DMS53 treated with DMSO at 0.1 percent for 48 hours (cell line): ENCODE measurements around the gene DMAC2.
"Not testable (repeated sequence)": the region's sequence is repeated elsewhere in the genome, so short reads cannot be mapped to it uniquely, and the experiment has no call there.

Source experiments
- DNase-seq: peaks from one replicate; lab custom pipeline; 2025; ENCODE audit not compliant: unreplicated experiment; lab: John Stamatoyannopoulos, UW

Gene DMAC2

DNA sequence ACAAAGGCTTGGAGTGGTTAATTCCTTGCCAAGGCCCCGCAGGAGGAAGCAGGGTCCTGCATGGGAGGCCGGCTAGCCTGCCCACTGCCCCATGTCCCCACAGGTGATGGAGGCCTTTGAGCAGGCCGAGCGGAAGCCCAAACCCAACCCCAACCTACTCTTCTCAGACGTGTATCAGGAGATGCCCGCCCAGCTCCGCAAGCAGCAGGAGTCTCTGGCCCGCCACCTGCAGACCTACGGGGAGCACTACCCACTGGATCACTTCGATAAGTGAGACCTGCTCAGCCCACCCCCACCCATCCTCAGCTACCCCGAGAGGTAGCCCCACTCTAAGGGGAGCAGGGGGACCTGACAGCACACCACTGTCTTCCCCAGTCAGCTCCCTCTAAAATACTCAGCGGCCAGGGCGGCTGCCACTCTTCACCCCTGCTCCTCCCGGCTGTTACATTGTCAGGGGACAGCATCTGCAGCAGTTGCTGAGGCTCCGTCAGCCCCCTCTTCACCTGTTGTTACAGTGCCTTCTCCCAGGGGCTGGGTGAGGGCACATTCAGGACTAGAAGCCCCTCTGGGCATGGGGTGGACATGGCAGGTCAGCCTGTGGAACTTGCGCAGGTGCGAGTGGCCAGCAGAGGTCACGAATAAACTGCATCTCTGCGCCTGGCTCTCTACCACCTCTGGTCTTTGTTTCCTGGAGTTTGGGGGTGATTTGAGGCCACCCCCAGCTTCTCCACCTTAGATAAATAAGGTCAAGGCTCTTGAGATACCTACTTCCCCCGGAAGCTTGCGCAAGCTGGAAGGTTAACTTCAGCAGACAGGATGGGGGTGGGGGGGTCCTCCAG lies 15.2 kb downstream of the DMAC2 start:
- no peak for DNase-seq

- no peak for DNase-seq
Observed at GRCh38 chr19:41422955-41423354, 16.8 kb downstream of the DMAC2 start.

DNA sequence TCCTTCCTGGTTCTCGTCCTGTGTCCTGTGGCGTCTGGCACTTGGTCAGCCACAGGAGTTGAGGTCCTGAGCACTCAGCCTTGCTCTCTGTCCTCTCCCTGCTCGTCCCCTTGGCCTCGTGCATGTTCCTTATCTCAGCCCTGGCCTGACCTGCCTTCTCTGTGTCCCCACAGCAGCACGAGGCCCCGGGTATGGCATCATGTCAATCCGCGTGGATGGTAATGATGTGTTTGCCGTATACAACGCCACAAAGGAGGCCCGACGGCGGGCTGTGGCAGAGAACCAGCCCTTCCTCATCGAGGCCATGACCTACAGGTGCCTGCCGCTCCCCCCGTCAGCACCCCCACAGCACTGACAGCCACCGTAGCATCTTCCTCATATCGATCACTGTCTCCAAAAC lies 17.3 kb downstream of the DMAC2 start:
- no peak for DNase-seq

GRCh38 chr19:41421973-41422372 lies 17.7 kb downstream of the DMAC2 start:
- DNase-seq = no peak

GRCh38 chr19:41421314-41421713 lies 18.4 kb downstream of the DMAC2 start:
- peak; percentile 95 for DNase-seq

DNA sequence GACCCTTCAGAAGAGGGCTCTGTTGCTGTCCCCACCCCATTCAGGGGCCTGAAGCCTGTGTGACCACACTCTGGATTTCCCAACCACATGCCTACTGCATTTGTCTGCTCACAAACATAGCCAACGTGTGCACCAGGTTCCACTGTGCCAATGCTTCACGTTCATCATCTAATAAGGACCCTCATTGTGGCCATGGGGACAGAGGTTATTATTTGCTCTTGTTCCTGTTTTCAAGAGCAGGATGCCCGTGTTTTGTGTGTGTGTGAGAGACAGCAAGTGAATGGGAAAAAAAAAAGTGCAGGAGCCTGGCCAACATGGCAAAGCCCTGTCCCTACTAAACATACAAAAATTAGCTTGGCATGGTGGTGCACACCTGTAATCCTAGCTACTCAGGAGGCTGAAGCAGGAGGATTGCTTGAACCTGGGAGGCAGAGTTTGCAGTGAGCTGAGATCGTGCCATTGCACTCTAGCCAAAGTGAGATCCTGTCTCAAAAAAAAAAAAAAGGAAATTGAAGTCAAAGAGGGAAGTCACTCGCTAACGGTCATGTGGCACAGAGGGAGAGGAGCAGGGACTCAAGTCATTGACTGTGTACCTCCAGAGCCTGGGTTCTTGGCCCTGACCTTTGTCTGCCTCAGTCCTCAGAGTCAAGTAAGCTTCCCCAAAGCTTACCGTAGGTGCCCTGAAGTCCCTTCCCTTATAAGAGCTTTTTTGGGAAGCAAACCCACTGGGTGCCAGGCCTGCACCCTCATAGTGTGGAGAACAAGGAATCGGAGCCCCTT lies 19.4 kb downstream of the DMAC2 start:
- DNase-seq = no peak

DNA sequence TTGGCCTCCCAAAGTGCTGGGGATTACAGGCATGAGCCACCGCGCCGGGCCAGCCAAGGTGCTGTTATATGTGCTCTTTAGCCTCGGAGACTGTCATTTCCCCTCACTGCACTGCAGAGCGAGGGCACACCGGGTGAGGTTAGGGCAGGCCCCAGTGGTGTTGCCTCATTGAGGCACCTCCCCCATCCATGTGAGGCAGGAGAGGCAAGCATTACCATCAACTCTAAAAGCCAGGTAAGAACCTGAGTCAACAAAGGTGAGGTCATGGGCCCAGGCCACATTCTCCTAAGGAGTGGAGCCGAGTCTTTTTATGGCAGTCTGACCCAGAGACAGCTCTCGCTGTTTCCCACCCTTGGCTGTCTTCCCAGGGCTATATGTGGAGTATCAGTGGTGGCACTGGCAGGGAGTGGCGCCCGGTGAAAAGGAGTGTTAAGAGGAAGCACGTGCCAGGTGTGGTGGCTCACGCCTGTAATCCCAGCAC lies 23.5 kb downstream of the DMAC2 start:
- DNase-seq = peak; percentile 96

DNA sequence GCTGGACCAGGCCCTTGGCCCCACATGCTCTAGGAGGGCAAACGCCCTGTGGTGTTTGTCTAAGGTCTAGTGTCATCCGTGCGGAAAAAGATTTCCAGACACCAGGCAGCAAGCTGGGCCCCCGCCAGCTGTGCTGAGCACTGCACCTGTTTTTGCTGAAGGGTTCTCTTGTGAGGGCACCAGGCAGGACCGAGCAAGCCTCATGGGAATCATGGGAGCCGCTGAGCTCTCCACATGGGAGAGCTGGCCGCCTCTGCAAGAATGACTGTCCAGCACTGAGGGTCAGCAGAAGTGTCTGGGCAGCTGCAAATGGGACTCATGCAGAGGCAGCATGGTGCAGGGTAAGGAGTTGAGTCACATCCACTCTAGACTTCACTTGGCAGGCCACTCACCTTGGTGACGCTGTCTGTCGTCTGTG lies 24.5 kb downstream of the DMAC2 start:
- DNase-seq = peak; percentile 99

DNA sequence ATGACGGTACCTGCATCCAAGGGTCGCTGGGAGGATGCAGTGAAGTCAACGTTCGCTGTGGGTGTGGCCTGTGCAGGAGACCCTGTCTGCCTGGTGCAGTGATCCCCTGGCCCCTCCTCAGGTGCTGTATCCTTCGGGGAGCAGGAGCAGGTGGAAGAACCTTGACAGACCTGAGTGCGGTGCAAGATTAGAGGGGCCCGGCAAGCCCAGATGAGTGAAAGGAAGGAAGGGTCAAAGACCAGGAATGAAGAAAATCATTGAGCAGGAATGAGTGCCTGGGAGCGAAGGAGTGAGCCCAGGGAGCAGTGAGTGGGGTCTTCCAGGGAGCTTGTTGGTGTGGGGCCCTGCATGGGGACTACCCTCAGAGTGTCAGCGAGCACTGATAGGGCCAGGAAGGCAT lies 25.3 kb downstream of the DMAC2 start:
- no peak for DNase-seq

- DNase-seq = no peak
Observed at GRCh38 chr19:41413947-41414346, 25.8 kb downstream of the DMAC2 start.

- no peak for DNase-seq
Observed at GRCh38 chr19:41412953-41413352, 26.8 kb downstream of the DMAC2 start.

DNA sequence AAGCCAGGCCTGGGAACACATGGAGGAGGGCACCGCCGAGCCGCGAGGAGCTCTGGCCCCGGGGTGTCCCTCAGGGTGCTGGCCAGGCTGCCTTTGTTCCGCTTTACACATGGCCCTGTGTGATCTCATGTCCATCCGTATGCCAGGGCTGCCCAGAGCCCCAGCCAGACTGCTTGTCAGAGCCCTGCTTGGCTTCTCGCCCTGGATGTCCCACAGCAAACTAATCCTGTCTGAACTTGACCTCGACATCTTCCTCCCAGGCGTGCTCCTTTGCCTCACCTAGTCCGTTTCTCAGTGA lies 27.8 kb downstream of the DMAC2 start:
- no peak for DNase-seq

GRCh38 chr19:41411100-41411967 lies 28.4 kb downstream of the DMAC2 start:
- DNase-seq = no peak

DNA sequence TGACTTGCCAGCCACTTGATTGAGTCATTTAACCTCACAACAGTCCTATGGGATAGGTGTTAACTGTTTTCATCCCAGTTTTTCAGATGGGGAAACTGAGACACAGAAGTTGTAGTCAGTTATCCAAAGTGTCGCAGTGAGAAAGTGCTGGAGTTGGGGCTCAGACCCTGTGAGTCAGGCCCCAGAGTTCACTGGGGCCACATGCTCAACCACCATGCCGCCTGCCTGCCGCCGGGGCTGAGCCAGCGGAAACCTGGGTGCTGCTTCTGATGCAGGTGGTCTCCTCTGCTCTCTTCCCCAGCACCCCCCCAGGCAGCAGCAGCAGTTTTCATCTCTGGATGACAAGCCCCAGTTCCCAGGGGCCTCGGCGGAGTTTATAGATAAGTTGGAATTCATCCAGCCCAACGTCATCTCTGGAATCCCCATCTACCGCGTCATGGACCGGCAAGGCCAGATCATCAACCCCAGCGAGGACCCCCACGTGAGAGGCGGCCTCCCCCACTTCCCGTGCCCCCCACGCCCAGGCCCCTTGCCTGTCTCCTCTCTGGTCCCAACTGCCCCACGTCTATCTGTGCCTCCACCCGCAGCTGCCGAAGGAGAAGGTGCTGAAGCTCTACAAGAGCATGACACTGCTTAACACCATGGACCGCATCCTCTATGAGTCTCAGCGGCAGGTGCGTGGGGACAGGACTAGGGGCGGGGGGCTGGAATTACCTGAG lies 29.2 kb downstream of the DMAC2 start:
- DNase-seq = no peak

GRCh38 chr19:41409288-41409687 lies 30.4 kb downstream of the DMAC2 start:
- peak; percentile 97 for DNase-seq

DNA sequence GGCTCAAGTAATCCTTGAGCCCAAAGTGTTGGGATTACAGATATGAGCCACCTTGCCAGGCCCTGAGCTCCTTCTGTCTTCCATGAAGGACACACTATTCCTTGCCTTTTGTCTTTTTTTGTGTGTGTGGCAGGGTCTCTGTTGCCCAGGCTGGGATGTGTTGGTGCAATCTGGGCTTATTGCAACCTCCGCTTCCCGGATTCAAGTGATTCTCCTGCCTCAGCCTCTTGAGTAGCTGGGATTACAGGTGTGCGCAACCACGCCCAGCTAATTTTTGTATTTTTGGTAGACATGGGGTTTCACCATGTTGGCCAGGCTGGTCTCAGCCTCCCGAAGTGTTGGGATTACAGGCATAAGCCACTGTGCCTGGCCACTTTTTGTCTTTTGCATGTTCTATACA lies 30.9 kb downstream of the DMAC2 start:
- not testable (repeated sequence) for DNase-seq

DNA sequence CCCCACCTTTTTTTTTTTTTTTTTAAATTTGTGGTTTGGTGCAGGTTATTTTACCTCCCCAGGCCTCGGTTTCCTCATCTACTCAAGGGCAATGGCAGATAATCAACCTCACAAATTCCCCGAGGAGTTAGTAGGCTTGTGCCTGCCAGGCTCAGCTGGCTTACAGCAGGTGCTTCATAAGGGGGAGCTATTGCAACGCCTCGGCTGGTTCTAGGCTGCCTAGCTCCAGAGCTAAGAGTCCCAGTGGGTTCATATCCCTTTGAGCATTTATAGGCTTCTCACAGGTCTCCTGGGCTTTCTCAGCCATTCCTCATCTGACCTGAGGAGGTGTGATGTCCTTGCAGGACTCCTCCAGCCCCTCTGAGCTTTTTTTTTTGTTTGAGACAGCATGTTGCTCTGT lies 31.5 kb downstream of the DMAC2 start:
- DNase-seq = no peak

- DNase-seq = peak; percentile 58
Observed at GRCh38 chr19:41407271-41407670, 32.4 kb downstream of the DMAC2 start.

DNA sequence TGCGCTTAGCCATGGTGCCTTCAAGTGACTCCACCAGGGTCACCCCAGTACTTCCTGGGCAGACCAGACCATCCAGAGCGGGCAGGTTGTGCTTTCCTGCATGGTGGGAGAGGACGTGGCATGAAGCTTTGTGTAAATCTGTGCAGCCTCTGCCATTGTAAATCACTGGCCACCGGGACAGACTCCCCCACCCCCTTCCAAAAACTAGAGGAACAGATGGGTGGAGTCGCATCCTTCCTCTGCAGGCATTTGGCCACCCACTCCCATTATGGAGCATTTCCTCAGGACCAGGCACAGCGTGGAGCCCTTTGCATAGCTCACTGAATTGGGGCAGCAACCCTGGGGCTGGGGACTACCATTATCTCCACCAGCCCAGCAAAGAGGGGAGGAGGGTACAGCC lies 33.9 kb downstream of the DMAC2 start:
- DNase-seq = no peak

DNA sequence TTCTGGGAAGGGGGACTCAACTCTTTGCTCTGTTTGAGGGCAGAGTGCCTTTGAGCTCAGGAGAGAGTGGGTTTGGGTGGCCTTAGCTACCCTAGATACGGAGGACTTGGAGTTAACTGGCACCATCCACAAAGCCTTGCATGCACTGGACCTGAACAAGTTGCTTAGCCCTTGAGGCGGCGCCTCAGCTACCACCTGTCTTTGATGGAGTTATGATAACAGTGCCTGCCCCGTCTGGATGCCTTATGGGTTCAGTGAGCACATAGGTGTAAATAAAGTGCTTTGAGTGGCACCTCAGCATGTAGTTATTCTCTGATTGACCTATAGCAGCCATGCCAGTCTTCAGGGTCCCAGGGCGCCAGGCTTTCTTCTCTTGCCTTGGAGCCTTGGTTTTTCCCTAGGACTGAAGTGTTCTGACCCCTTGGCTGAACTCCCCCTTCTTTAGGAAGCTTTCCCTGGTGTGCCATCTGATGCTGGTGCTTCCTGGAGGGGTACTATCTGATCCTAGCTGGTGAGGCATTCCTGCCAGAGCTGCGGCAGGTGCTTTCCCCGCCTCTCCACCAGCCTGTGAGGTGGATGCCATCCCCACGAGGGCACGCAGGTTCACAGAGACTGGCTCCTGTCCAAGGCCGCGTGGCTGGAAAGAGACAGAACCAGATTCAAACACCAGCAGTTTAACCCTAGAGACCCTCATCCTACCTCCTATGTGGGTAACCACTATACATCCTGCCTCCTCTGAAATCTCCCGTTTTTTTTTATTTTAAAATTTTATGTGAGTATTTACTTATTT lies 36.3 kb downstream of the DMAC2 start:
- peak; percentile 88 for DNase-seq
